Chondrocyte (in vitro differentiated cells): ENCODE data around the gene CTDSP2. TPM values are rescaled to one million over a fixed set of nuclear protein-coding genes. Genes with fewer than 3 reads are reported as not detected.
A peak's percentile ranks its signal among the peaks of the same experiment; 100 is the strongest.

Experiments used
- DNase-seq: peaks from one replicate; pipeline ENCODE4 v3.0.0; 2021; ENCODE audit warnings: mixed read lengths, low spot score
- H3K27ac Mint-ChIP-seq: one replicate; pipeline ENCODE4 v1.8.0; 2021; ENCODE audit warnings: mild to moderate bottlenecking, moderate library complexity, mixed read lengths; ENCODE audit not compliant: unreplicated experiment
- H3K27me3 Mint-ChIP-seq: 2 replicates; pipeline ENCODE4 v1.8.0; 2021; ENCODE audit warnings: low read depth, mixed read lengths
- H3K36me3 Mint-ChIP-seq: 2 replicates; pipeline ENCODE4 v1.8.0; 2021; ENCODE audit warnings: low read depth, mixed read lengths
- H3K4me1 Mint-ChIP-seq: 2 replicates; pipeline ENCODE4 v1.8.0; 2021; ENCODE audit warnings: low read depth, mild to moderate bottlenecking, mixed read lengths
- H3K4me3 Mint-ChIP-seq: one replicate; pipeline ENCODE4 v1.8.0; 2021; ENCODE audit warnings: mild to moderate bottlenecking, moderate library complexity, mixed read lengths; ENCODE audit not compliant: unreplicated experiment
- H3K9me3 Mint-ChIP-seq: 2 replicates; pipeline ENCODE4 v1.8.0; 2021; ENCODE audit warnings: low read depth, mixed read lengths
- CTCF ChIP-seq: fragments of 200-600 bp; sonication (generic); IDR thresholded peaks from 2 replicates; pipeline ENCODE4 v1.5.0; 2021; ENCODE audit warnings: antibody characterized with exemption, mild to moderate bottlenecking, moderate library complexity
- long read RNA-seq: library from polyadenylated mRNA; stranded (forward); transcript quantifications from one replicate; pipeline ENCODE4 v2.0.0, GENCODE V29; 2021
- total RNA-seq: library from RNA; stranded (reverse); gene quantifications from 3 replicates; pipeline ENCODE4 v1.2.1, GENCODE V29; 2021

The CTDSP2 gene
- 113 to 124 TPM (median 123 TPM) in 3 replicates for total RNA-seq
- long read RNA-seq, full-length matches to known transcripts, result 84 of 136 reads
- long read RNA-seq, partial matches to known transcripts, result 1 of 136 reads
- long read RNA-seq, other reads (novel, unspliced or antisense), result 51 of 136 reads

GRCh38 chr12:57846577-57847319 is at the start of gene CTDSP2:
Gene CTDSP2 (minus strand): TSS chr12:57846729. CDS start chr12:57846435, 294 bp downstream.
- peak; percentile 33 for TF ChIP-seq CTCF
- Mint-ChIP-seq H3K4me3 (peak within 1 kb of the TSS; percentile 78), H3K27ac (peak within 1 kb of the TSS; percentile 82), H3K9me3 (no peaks in the 10 kb centered on the region), H3K36me3 (no peaks in the 10 kb centered on the region), H3K4me1 (peaks cover 43% of the 10 kb centered on the region), H3K27me3 (no peaks in the 10 kb centered on the region)
- peak; percentile 100 for DNase-seq

GRCh38 chr12:57896115-57896433 is 49.5 kb upstream of the CTDSP2 start:
- Mint-ChIP-seq H3K27me3 (no peaks in the 10 kb centered on the region), H3K9me3 (no peaks in the 10 kb centered on the region), H3K36me3 (no peaks in the 10 kb centered on the region), H3K4me3 (peak overlapping the region; percentile 59), H3K4me1 (peaks cover 75% of the 10 kb centered on the region), H3K27ac (peak overlapping the region; percentile 99)
- TF ChIP-seq CTCF, result peak; percentile 52
- no peak for DNase-seq

GRCh38 chr12:57895389-57896114 is 49.0 kb upstream of the CTDSP2 start:
- no peaks in the 10 kb centered on the region for H3K9me3 Mint-ChIP-seq
- H3K36me3 Mint-ChIP-seq, result no peaks in the 10 kb centered on the region
- H3K27ac Mint-ChIP-seq, result peak overlapping the region; percentile 99
- TF ChIP-seq CTCF, result no peak
- peaks cover 79% of the 10 kb centered on the region for H3K4me1 Mint-ChIP-seq
- no peaks in the 10 kb centered on the region for H3K27me3 Mint-ChIP-seq
- DNase-seq, result no peak
- H3K4me3 Mint-ChIP-seq, result peak overlapping the region; percentile 59

GRCh38 chr12:57894399-57895292 is 48.1 kb upstream of the CTDSP2 start:
- Mint-ChIP-seq H3K27ac (peak overlapping the region; percentile 99), H3K27me3 (no peaks in the 10 kb centered on the region), H3K36me3 (no peaks in the 10 kb centered on the region), H3K4me3 (peak overlapping the region; percentile 50), H3K9me3 (no peaks in the 10 kb centered on the region), H3K4me1 (peaks cover 88% of the 10 kb centered on the region)
- no peak for TF ChIP-seq CTCF
- DNase-seq, result no peak
